GM13977 (cell line): ENCODE data around the gene FXYD2.

Source experiments
- DNase-seq: peaks from one replicate; pipeline ENCODE4 v3.0.0; 2012; ENCODE audit warnings: low spot score
- in situ Hi-C: fragments of 300-500 bp; cut with MboI; formaldehyde crosslinking; loops from one replicate; pipeline ENCODE4 v1.12.0; 2022; ENCODE audit warnings: low sequenced_read_pairs, low pct_unique_long_range_greater_than_20kb, mixed read lengths, inconsistent platforms; ENCODE audit not compliant: unreplicated experiment
- TF ChIP-seq, protein P1 (sequence below): IDR thresholded peaks from 2 replicates; pipeline ENCODE4 v1.5.1; 2012; ENCODE audit warnings: mild to moderate bottlenecking, control low read depth; ENCODE audit not compliant: insufficient read depth; ENCODE audit errors: extremely low read depth, missing control alignments

Gene FXYD2

GRCh38 chr11:117862753-117863152 lies 38.2 kb upstream of the FXYD2 start:
- DNase-seq, result no peak
- TF ChIP-seq, protein P1, sequence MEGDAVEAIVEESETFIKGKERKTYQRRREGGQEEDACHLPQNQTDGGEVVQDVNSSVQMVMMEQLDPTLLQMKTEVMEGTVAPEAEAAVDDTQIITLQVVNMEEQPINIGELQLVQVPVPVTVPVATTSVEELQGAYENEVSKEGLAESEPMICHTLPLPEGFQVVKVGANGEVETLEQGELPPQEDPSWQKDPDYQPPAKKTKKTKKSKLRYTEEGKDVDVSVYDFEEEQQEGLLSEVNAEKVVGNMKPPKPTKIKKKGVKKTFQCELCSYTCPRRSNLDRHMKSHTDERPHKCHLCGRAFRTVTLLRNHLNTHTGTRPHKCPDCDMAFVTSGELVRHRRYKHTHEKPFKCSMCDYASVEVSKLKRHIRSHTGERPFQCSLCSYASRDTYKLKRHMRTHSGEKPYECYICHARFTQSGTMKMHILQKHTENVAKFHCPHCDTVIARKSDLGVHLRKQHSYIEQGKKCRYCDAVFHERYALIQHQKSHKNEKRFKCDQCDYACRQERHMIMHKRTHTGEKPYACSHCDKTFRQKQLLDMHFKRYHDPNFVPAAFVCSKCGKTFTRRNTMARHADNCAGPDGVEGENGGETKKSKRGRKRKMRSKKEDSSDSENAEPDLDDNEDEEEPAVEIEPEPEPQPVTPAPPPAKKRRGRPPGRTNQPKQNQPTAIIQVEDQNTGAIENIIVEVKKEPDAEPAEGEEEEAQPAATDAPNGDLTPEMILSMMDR, result no peak
- in situ Hi-C loops, result no loop called here

- in situ Hi-C loops, result no loop called here
- DNase-seq, result no peak
- TF ChIP-seq, protein P1, result no peak
These were observed 37.6 kb upstream of the FXYD2 start for GRCh38 chr11:117862019-117862725.

GRCh38 chr11:117861151-117862018 lies 36.8 kb upstream of the FXYD2 start:
- TF ChIP-seq, protein P1, result no peak
- in situ Hi-C loops, result no loop called here
- no peak for DNase-seq

- in situ Hi-C loops, result no loop called here
- no peak for DNase-seq
- TF ChIP-seq, protein P1, result no peak
These were observed 35.6 kb upstream of the FXYD2 start for GRCh38 chr11:117860139-117860538.

DNA sequence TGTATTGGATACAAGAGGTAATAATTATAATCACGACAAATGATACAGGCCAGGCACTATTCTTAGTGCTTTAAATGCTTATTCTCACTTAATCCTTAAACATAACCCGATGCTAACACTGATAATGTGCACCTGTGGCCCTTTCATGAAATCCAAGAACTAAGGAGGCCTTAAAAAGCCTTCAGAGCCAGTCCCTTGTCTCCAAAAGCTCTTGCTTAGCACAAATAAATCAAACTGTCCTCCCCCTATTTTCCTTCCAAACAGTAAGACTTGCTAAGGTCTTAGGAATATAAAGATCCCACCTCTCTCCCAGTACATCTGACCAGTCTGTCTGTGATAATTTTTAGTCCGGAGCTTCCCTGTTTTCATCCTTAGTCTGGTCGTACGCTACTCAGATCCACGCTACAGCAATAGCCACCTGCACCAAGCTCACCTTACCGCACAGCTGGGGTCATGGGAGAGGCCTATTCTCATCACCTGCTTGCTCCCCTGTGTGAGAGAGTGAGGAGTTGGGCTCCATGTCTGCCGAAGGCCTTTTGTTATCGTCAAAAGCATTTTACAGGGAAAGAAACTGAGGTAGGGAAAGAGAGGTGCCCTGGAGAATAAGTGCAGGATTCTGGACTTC lies 35.1 kb upstream of the FXYD2 start:
- in situ Hi-C loops, result loop anchor here (10.0 kb wide), 2 partner anchors 85 to 195 kb away; no protein-coding TSS in a partner anchor
- TF ChIP-seq, protein P1, result no peak
- DNase-seq, result no peak

DNA sequence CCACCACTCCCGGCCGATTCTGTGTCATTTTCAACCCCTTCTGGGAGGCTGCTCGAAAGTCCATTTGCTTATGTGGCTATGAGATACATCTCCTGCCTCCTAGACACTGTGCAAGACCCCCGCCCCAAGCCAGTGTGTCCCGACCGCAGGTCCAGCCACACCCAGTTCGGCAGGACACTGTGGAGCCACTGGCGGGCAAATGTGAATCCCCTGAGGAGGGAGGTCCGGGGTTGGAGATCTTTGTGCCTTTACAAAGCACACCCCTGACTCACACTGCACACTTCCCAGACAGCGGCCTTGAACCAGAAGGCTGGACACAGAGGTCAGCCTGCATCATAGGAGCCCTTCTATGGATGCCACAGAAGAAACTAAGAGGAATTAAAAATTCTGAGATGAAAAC lies 34.5 kb upstream of the FXYD2 start:
- TF ChIP-seq, protein P1, result no peak
- in situ Hi-C loops, result loop anchor here (10.0 kb wide), 2 partner anchors 86 to 196 kb away; no protein-coding TSS in a partner anchor
- no peak for DNase-seq
